Measurements from ENCODE around the gene SSBP3.
"Not testable (repeated sequence)": the region's sequence is repeated elsewhere in the genome, so short reads cannot be mapped to it uniquely, and the experiment has no call there.

The SSBP3 gene

DNA sequence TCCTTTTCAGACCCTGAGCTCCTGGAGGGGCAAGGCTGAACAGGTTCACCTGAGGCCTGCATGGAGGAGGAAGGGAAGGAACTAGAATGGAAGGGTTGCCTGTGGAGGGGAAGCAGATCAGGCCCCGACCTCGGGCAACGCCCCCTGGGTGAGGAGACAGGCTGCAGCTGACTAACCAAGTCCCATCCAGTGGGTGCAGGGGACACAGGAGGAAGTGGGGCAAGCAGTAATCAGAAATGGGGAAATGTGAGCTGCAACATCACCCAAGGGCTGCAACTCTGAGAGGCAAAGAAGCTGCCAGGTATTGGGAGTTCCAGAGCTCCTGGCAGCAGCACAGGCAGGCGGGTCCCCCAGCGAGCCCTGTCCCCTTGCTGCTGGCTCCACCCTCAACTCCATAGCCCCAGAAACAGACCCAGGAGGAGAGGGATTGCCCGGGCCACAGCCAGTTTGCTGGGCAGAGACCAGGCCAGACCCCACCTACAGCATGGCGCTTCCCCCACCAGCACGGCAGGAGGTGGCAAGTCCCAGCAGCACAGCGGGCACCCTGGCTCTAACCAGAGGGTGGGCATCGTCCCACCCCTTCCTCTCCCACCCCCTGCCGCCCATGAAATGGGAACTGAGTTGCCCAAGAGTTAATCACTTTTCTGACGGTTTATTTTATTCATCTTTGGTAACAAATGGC lies 167.7 kb downstream of the SSBP3 start:
- no peak for FAIRE-seq

GRCh38 chr1:54237586-54237985 lies 168.6 kb downstream of the SSBP3 start:
- no peak for FAIRE-seq

DNA sequence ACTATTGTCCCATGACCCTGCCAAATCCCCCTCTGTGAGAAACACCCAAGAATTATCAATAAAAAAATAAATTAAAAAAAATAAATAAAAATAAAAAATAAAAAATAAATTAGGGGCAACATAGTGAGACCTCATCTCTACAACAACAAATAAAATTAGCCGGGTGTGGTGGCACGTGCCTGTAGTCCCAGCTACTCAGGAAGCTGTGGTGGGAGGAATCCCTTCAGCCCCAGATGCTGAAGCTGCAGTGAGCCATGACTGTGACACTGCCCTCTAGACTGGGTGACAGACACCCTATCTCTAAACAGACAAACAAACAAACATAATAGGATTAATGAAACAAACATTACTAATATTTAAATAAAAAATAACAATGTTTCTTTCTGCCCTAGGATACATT lies 171.9 kb downstream of the SSBP3 start:
- FAIRE-seq: no peak

- not testable (repeated sequence) for FAIRE-seq
These were observed 173.0 kb downstream of the SSBP3 start for GRCh38 chr1:54233196-54233595.

- FAIRE-seq: no peak
These were observed 175.5 kb downstream of the SSBP3 start for GRCh38 chr1:54230507-54231339.

DNA sequence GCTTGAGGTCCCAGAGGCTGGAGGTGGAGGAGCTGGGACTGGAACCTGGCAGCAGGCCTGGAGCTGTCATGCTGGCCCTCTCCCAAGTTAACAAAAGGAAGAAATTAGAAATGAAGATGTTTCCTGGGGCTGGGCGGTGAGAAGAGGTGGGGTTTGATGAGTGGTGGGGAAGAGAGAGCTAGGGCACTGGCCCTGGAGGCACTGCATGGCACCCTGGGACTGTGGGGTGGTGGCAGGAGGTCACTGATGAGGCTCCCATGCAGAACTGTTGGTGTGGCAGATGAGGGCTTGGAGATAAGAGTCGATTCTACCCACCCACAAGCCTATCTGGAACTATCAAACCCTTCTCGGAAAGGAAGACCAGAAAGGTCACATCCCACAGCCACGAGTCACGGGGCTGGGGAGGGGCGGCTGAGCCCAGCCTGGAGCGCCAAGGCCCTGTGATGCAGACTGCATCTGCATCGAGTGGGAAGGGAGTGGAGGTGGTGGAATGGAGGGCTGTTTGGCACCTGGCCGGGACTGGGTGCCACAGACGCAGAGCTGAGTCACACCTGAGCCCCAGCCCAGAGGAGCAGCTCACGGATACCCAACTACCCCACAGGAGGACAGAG lies 176.8 kb downstream of the SSBP3 start:
- FAIRE-seq: no peak

GRCh38 chr1:54228638-54229079 lies 177.5 kb downstream of the SSBP3 start:
- no peak for FAIRE-seq

DNA sequence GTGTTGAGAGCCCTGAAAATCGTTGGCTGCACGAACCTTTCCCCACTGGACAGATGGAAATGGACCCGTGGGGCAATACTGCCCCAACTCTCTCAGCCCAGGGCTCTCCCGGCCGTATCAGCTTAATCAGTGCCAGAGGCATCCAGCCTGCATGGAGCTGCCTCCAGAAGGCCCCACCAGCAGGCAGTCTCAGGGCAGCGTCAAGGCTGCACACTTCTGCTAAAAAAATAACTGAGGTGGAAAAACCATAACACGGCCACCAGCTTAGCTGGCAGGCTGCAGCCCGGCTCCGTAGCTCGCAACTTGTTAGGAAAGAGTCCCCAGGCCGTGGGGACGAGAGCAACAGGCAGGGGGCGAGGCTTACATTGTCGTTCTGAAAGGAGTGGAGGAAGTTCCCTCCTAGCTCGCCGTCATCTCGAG lies 178.3 kb downstream of the SSBP3 start:
- no peak for FAIRE-seq

GRCh38 chr1:54227091-54227602 lies 179.0 kb downstream of the SSBP3 start:
- no peak for FAIRE-seq

DNA sequence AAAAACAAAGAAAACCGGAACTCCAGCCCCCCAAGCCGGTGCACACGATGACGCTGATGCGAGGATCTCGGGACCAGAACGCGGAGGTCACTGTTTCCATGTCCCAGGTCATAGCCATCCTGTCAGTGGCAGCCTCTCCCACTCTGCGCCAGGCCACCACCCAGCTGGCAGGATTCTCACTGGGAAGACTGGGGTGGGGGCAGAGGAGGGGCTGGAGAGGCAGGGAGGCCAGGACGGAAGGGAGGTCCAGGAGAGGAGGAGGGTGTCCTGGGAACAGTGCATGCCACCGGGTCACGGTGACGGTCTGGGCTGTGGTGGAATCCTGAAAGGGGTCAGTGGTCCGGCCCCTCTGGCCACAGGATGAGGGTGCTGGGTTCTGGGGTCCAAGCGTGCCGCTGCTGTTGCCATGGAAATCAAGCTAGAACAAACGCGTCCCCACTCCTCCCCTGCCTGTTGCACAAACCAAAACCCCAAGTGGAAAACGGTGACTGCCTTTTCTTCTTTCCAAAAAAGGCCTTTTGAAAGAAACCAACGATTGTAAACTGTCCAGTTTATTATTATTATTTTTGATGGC lies 180.1 kb downstream of the SSBP3 start:
- no peak for FAIRE-seq

- FAIRE-seq: no peak
These were observed 180.8 kb downstream of the SSBP3 start for GRCh38 chr1:54225378-54225777.

- no peak for FAIRE-seq
These were observed 182.0 kb downstream of the SSBP3 start for GRCh38 chr1:54224233-54224632.

DNA sequence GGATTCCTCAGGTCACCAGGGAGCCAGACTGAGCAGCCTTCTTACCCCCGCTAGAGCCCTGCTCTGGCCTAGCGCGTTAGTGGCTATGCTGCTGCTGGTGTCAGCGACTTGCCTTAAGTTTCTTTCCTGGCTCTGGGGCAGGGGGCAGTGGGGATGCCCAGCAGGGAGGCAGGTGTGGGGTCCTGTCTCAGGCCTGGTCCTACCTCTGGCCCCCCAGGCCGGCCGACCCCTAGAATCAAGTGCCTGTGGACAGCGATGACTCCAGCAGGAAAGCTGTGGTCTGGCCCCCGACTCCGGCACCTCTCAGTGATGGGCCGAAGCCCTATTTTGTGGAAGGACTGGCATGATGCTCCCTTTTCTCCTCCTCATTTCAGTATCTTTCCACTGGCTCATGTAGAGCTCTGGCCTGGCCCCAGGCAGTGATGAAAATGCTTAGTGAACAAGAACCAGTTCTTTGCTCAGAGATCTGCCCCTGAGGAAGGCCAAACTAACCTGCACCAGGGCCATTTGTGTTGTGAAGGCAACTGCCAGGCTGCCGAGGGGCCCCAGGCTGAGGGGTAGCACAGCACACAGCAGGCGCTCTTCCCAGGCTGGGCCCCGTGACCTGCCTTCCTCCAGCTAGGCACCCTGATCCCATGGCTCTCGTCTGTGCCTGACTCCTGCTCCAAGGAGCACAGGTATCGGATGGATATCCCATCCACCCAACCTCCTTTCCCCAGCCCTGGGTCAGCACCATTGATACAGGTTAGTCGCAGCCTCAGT lies 182.6 kb downstream of the SSBP3 start:
- no peak for FAIRE-seq

DNA sequence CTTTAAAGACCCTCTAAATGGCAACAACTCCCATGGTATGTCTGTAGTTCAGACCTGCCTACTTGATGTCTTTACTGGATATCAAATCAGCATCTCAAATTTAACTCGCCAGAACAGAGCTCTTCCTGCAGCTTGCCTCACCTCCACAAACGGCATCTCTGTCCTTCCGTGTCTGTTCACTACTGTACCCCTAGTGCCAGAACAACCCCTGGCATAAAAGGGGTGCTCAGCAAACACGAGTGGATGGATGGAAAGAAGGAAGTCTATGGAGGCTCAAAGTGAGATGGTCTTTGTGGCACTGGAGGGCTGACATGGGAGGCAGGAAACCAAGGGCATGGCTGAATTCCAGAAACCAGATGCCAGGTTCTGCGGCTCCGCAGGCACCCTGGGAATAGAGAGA lies 183.5 kb downstream of the SSBP3 start:
- FAIRE-seq: no peak

DNA sequence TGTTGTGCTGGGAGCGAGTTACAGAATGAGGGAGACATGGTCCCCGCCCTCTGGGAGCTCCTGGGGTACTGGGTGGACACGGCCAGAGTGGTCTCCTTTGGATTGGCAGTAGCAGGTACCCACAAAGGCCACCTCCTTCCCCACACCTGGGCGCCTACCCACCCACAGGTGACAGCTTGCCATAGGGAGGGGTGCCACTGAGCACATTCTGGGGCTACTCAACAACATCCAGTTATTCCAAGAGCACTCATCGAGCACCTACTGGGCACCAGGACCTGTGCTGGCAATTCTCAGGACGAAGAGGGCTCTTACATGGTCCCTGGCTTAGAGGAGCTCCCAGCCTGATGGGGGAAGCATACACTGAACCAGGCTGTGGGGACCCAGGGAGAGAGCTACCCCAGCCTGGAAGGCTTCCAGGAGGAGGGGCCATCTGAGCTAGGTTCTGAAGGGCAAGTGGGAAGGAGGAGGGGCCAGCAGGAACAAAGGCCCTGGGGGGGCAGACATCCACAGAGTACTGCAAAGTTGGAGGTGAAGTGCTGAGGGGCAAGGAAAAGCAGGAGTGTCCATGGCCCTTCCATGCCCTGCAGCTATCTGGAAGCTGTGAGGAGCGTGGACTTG lies 184.2 kb downstream of the SSBP3 start:
- FAIRE-seq: no peak

DNA sequence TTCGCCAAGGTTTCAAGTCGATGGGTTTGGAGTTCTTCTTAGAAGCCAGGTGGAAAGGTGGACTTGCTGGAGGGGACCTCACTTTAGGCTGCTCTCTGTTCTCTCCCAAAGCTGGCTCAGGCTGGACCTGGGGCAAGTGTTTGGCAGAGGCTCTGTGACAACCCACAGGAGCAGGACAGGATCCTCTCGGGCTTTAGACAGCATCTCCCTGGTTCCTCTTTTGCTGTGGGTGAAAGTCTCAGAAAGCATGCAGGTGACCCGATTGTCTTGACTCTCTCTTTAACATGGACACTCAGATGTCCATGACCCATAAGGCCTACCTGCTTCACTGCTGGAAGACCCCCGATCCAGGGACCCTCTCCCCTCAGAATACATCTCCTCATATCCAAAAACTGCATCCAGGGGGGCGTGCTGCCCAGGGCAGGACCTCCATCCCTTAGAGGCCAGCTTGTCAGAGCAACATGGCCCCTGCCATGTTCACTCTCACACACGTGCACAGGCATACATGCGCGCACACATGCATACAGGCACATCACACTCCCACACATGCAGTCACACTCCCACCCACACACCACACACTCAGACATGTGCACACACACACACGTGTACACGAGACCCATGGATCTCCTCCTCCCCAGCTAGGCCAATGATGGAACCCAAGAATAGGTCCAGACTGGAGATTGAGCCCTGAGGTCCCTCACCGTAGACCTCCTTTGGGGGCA lies 184.9 kb downstream of the SSBP3 start:
- no peak for FAIRE-seq

DNA sequence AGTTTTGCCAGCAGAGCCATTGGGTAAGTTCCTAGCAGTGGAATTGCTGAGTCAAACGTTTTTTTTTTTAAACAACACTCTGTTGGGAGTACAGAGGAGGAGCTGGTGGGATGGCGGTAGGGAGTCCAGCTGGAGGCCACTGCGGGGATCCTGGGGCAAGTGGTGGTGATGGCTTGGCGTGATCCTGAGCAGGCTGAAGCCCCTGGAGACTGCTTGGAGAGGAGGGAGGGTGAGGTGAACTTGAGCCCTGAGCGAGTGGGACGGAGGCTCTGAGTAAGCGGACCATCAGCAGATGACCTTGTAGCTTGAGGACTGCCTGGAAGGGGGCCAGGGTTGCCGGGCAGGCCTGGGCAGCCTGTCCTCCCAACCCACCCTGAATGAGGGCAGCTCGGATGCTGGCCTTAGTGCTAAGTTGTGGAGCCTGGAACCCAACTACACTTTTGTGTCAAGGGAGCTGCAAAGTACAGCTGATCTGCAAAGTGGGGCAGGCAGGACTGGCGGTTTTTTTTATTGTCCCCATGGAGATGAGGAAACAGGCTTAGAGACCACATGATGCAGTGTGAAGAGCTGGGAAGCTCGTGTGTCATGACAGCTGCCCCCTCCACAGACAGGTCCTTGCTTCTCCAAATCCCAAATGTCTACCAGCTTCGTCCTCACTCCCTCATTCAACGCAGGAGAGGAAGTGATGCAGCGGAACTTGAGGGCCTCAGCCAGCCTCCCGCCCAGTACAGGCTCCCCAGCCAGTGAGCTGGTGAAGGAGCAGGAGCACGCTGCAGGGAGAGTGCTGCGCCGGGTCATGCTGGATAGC lies 186.0 kb downstream of the SSBP3 start:
- no peak for FAIRE-seq

DNA sequence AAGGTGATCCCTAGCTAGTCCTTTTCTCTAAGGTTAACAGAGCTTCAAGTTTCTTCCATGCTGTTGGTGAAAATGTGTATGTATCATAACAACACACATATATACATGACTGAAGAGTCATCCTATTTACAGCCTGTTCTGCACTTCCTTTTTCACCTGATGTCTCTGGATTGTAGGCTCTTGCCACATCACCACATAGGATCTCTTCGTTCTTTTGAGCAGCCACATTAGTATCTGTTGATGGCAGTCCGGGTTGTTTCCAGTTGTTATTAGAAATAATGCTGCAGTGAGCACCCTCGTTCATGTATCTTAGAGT lies 186.5 kb downstream of the SSBP3 start:
- no peak for FAIRE-seq

DNA sequence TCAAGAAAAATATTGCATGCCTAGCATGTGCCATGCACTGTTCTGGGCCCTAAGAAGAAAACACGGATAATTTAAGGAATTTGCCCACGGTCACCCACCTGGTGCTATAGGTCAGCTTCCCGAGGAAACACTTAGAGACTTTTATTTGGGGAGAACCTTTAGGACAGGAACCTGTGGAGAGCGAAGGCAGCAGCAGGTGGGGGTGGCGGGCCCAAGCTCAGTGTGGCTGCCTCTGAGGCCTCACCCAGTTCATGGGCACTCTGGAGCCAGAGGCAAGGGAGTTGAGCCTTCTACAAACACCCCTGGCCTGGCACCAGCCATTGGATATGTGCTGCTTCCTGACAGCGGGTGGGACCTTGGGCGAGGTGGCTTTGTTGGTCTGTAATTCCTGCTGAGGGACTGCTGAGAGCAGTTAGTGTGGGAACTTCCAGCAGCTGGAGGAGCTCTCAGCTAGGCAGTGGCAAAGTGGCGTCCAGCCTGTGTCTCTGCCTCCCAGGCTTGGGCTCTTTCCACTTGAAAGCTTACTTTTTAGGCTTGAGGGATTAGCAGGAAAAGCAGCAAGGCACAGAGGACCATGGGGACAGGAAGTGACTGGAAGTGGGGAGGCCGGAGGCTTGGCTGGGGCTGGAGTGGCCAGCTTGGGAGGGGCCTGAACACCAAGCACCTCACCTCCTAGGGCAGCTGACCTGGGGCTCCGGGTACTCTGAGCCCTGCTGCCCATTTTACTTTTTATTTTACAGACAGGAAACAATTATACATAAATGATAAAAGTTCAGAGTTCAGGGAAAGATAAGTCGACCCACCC lies 187.1 kb downstream of the SSBP3 start:
- FAIRE-seq: no peak

GRCh38 chr1:54215523-54215922 lies 190.7 kb downstream of the SSBP3 start:
- no peak for FAIRE-seq
